Adrenal gland (tissue), 12 donors: ENCODE data around the gene MARCKSL1. TPM values are rescaled to one million over a fixed set of nuclear protein-coding genes. Genes with fewer than 3 reads are reported as not detected.

Source experiments
- DNase-seq, 7 donors: peaks; one replicate each; pipeline ENCODE4 v3.0.0-alpha.2; 2019 to 2020
- H3K27ac ChIP-seq, 5 donors: fragments of 200-600 bp; sonication (generic) in 4 of 5; 1 replicate in 3 of 5; 2 replicates in 2 of 5; pipeline versions ENCODE4 v1.5.1 to v1.8.0; 2016 to 2020; ENCODE audit warnings: mild to moderate bottlenecking in 1 of 5
- H3K27me3 ChIP-seq: fragments of 200-600 bp; 2 replicates; pipeline ENCODE4 v1.8.0; 2021
- H3K36me3 ChIP-seq, 2 donors: fragments of 200-600 bp; replicated peaks in 1 of 2; 1 replicate in 1 of 2; 2 replicates in 1 of 2; pipeline versions ENCODE4 v1.5.1 to v1.8.0; 2018 to 2022
- H3K4me1 ChIP-seq, 2 donors: fragments of 200-600 bp; replicated peaks in 1 of 2; 1 replicate in 1 of 2; 2 replicates in 1 of 2; pipeline versions ENCODE4 v1.5.1 to v1.8.0; 2018 to 2021
- H3K4me3 ChIP-seq, 4 donors: fragments of 200-600 bp; sonication (generic) in 3 of 4; one replicate each; pipeline ENCODE4 v1.5.1; 2016 to 2018
- H3K9me3 ChIP-seq, 3 donors: fragments of 200-600 bp; sonication (generic) in 1 of 3; replicated peaks in 1 of 3; 1 replicate in 2 of 3; 2 replicates in 1 of 3; pipeline versions ENCODE4 v1.5.1 to v1.8.0; 2016 to 2021
- CTCF ChIP-seq, 6 experiments: fragments of 450-650 bp in 4 of 6; fragments of 200-600 bp in 2 of 6; sonication (generic) in 1 of 6; IDR thresholded peaks; 1 replicate in 5 of 6; 2 replicates in 1 of 6; pipeline versions ENCODE4 v1.5.1 to v1.8.0; 2016 to 2021; ENCODE audit warnings: antibody characterized with exemption in 6 of 6, mild to moderate bottlenecking in 2 of 6, moderate library complexity in 1 of 6
- POLR2A ChIP-seq, 2 donors: fragments of 450-650 bp; IDR thresholded peaks; one replicate each; pipeline ENCODE4 v1.6.1; 2017; ENCODE audit warnings: antibody characterized with exemption in 2 of 2, mild to moderate bottlenecking in 2 of 2, moderate library complexity in 1 of 2
- WGBS, 4 donors: extraction: QIAGEN DNeasy Blood & Tissue Kit in 2 of 4; methylation state at CpG; one replicate each; pipeline versions ENCODE4 v1.1.5 to v1.1.7; 2013 to 2017; 5-methylcytosine and 5-hydroxymethylcytosine counted together
- intact Hi-C, 2 donors: fragments of 100-400 bp; cut with DNase I; formaldehyde crosslinking; loops; one replicate each; pipeline versions ENCODE4 v1.14.1 to v1.15.0; 2022 to 2023
- polyA plus RNA-seq, 3 donors: library from polyadenylated mRNA; stranded (reverse); fragments of 200-250 nt in 2 of 3; fragments of 350-450 nt in 1 of 3; fragmentation: Illumina TruSeq in 1 of 3; extraction: RNeasy Lipid Tissue Mini Kit (QIAGEN cat#74804) in 1 of 3; gene quantifications; one replicate each; pipeline ENCODE4 v1.2.3, GENCODE V29; 2013 to 2014
- total RNA-seq, 9 donors: library from RNA; depleted of rRNA in 4 of 9; stranded (reverse); fragments of >200 nt in 4 of 9; fragments of 120-200 nt in 1 of 9; fragmentation: NEBNext Ultra II Directional in 1 of 9; extraction: Animal tissue kit (Norgen Biotek cat#: 25700) in 1 of 9; gene quantifications; one replicate each; pipeline versions ENCODE4 v1.1.0 to v1.2.4, GENCODE V29; 2013 to 2023
- donor health status: healthy with polysubstance abuse.
- donor health status: Bipolar disorder and iron deficiency.
- donor health status: DM: yes; HTN: yes; CAD: no.
- donor health status: DM: no; HTN: no; CAD: no.
- donor health status: DM: no; HTN: no; CAD: no.
- donor health status: DM: yes; HTN: yes; CAD: no.

The MARCKSL1 gene
- total and polyA plus RNA-seq, 12 donors, result 24.2 to 82.2 (median 49.1) TPM

DNA sequence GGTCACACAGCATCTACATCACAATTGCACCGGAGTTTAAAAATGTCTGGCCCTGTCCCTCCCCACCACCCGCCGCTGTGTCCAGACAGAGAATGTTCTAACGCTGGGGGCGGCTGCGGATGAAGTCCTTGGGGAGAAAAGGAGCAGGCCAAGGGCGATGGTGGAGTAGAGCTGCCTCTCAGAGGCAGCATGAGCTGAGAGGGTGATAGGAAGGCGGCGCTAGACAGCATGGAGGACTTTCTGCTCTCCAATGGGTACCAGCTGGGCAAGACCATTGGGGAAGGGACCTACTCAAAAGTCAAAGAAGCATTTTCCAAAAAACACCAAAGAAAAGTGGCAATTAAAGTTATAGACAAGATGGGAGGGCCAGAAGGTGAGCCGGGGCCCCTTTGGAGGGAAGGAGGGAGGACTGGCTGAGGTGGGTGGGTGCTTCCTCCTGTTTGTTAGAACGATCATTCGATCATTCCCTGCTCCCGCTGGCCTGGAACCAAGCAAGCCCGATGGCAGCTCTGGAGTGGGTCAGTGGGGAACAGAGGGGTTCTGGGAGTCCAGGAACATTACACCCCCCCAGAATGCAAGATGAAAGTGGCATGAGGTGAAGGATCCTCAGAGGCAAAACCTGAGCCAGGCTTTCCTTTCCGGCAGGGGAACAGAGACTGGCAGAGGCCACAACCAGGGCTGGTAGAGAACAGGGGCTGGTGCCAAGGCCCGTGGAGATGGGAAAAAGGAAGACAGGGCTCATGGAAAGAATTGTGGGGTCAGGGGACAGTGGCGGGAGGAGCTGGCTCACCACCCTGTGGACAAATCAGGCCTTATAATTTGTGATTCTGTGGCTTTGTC, 26.7 kb upstream of the MARCKSL1 start, which contains the start of the genes FAM229A and TSSK3:
Gene FAM229A, minus strand, starts transcription at position 12 of the 840 bp plus-strand sequence. CDS start 394 bp downstream, outside the sequence.
Gene TSSK3, plus strand, starts transcription at position 66 of the 840 bp plus-strand sequence. Its CDS starts 163 bp downstream, at position 229.
- TF ChIP-seq CTCF (IDR thresholded peaks at IDR 0.05), result no peak
- TF ChIP-seq POLR2A (IDR thresholded peaks at IDR 0.05), result no peak
- Histone ChIP-seq H3K36me3 (peaks cover 0 to 38% of the 10 kb centered on the region in 2 donors), H3K4me3 (peak within 1 kb of the TSS in 1 of 4 donors; percentile 37), H3K27me3 (no peaks in the 10 kb centered on the region), H3K4me1 (peaks cover 14 to 18% of the 10 kb centered on the region in 2 donors), H3K9me3 (no peaks in the 10 kb centered on the region), H3K27ac (peak within 1 kb of the TSS in 4 of 5 donors; percentile 32 to 88 (median 68))
- intact Hi-C loops, result no loop called here
- DNase-seq, result peak in 1 of 7 donors; percentile 61
- 49 to 69% (median 52%) methylated on average over 14 to 17 of the region's 17 CpGs for whole genome bisulfite sequencing, 4 donors

GRCh38 chr1:32361674-32362473, 25.8 kb upstream of the MARCKSL1 start:
- no peaks in the 10 kb centered on the region for H3K27me3 ChIP-seq
- TF ChIP-seq CTCF (IDR thresholded peaks at IDR 0.05) (peak in 5 of 6 experiments; percentile 32 to 44 (median 33)), POLR2A (IDR thresholded peaks at IDR 0.05) (peak; percentile 25 to 31)
- H3K36me3 ChIP-seq, result peaks cover 0 to 30% of the 10 kb centered on the region in 2 donors
- no peaks in the 10 kb centered on the region for H3K9me3 ChIP-seq
- WGBS, 4 donors, result 0 to 4% (median 2%) methylated on average over 16 to 91 of the region's 91 CpGs
- peak; percentile 68 to 80 (median 71) for DNase-seq
- H3K27ac ChIP-seq, result peak overlapping the region in 4 of 5 donors; percentile 32 to 88 (median 68)
- intact Hi-C loops, result no loop called here
- H3K4me1 ChIP-seq, result peaks cover 14 to 18% of the 10 kb centered on the region in 2 donors
- peak overlapping the region in 1 of 4 donors; percentile 37 for H3K4me3 ChIP-seq

DNA sequence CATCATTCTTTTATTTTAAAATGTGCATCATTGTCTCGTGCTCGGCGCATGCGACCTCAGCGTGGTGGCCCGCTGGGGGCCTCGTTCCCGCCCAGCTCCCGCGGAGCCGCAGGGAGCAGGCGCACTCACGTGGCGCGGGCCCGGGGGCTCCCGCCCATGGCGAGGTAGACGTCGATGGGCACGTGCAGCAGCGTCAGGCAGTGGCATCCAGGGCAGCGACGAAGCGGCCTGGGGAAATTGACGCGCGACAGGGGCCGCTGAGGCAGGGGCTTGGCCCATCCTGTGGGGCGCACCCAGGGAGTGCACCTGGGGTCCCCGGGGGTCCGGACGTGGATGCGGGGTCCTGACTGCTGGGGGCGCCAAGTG, 25.3 kb upstream of the MARCKSL1 start:
- no peak for TF ChIP-seq CTCF (IDR thresholded peaks at IDR 0.05)
- no peak for TF ChIP-seq POLR2A (IDR thresholded peaks at IDR 0.05)
- Histone ChIP-seq H3K36me3 (peaks cover 0 to 24% of the 10 kb centered on the region in 2 donors), H3K4me1 (peaks cover 14 to 18% of the 10 kb centered on the region in 2 donors), H3K4me3 (peak overlapping the region in 1 of 4 donors; percentile 37), H3K27ac (peak overlapping the region in 3 of 5 donors; percentile 62 to 88 (median 73)), H3K9me3 (no peaks in the 10 kb centered on the region), H3K27me3 (no peaks in the 10 kb centered on the region)
- DNase-seq, result no peak
- intact Hi-C loops, result no loop called here
- WGBS, 4 donors, result 0 to 82% (median 67%) methylated on average over 2 to 35 of the region's 35 CpGs

- H3K4me3 ChIP-seq, result no peak overlapping the region
- no peak overlapping the region for H3K27ac ChIP-seq
- H3K4me1 ChIP-seq, result peaks cover 27 to 33% of the 10 kb centered on the region in 2 donors
- whole genome bisulfite sequencing, 4 donors, result 79 to 84% (median 83%) methylated on average over 3 of the region's 3 CpGs
- no peaks in the 10 kb centered on the region for H3K27me3 ChIP-seq
- DNase-seq, result no peak
- TF ChIP-seq POLR2A (IDR thresholded peaks at IDR 0.05) (no peak), CTCF (IDR thresholded peaks at IDR 0.05) (no peak)
- peaks cover 0 to 2% of the 10 kb centered on the region in 2 donors for H3K36me3 ChIP-seq
- intact Hi-C loops, result no loop called here
- no peaks in the 10 kb centered on the region for H3K9me3 ChIP-seq
Measured at GRCh38 chr1:32358435-32358834, 22.4 kb upstream of the MARCKSL1 start.
